ENCODE results near the gene LAMA5. TPM values are rescaled to one million over a fixed set of nuclear protein-coding genes. Genes with fewer than 3 reads are reported as not detected.

The LAMA5 gene
- total RNA-seq, 2 experiments from 2014 or later, result 0.81 to 1.5 TPM

- intact Hi-C loops (cut with micrococcal nuclease), result no loop called here
Observed at GRCh38 chr20:62319346-62319909, 47.7 kb downstream of the LAMA5 start.

GRCh38 chr20:62318400-62319345, 48.4 kb downstream of the LAMA5 start:
- Mint-ChIP-seq H3K36me3 (ENCODE audit: low read depth) (no peaks in the 10 kb centered on the region), H3K9me3 (no peaks in the 10 kb centered on the region), H3K27ac (no peak overlapping the region), H3K4me3 (no peak overlapping the region), H3K4me1 (ENCODE audit: low read depth) (no peaks in the 10 kb centered on the region), H3K27me3 (ENCODE audit: low read depth) (no peaks in the 10 kb centered on the region)
- DNase-seq, result no peak
- CTCF ChIA-PET, result no interaction called here
- intact Hi-C loops (cut with micrococcal nuclease), result no loop called here

More at GRCh38 chr20:62319346-62319909, 47.7 kb downstream of the LAMA5 start:
- Mint-ChIP-seq H3K36me3 (ENCODE audit: low read depth) (no peaks in the 10 kb centered on the region), H3K9me3 (no peaks in the 10 kb centered on the region), H3K27ac (no peak overlapping the region), H3K27me3 (ENCODE audit: low read depth) (no peaks in the 10 kb centered on the region), H3K4me3 (no peak overlapping the region), H3K4me1 (ENCODE audit: low read depth) (no peaks in the 10 kb centered on the region)
- CTCF ChIA-PET, result no interaction called here
- DNase-seq, result no peak

- no peaks in the 10 kb centered on the region for H3K36me3 Mint-ChIP-seq (ENCODE audit: low read depth)
- H3K4me3 Mint-ChIP-seq, result no peak overlapping the region
- H3K27ac Mint-ChIP-seq, result no peak overlapping the region
- intact Hi-C loops (cut with micrococcal nuclease), result no loop called here
- no peaks in the 10 kb centered on the region for H3K9me3 Mint-ChIP-seq
- no peaks in the 10 kb centered on the region for H3K4me1 Mint-ChIP-seq (ENCODE audit: low read depth)
- no peaks in the 10 kb centered on the region for H3K27me3 Mint-ChIP-seq (ENCODE audit: low read depth)
- no peak for DNase-seq
- CTCF ChIA-PET, result interaction anchor here (0.6 kb wide), 1 partner anchor 66 kb away, joined by 4 read pairs; no protein-coding TSS in a partner anchor
Observed at GRCh38 chr20:62317167-62317655, 49.9 kb downstream of the LAMA5 start.

GRCh38 chr20:62316331-62317166, 50.6 kb downstream of the LAMA5 start:
- CTCF ChIA-PET, result interaction anchor here (0.6 to 1.2 kb wide), 3 partner anchors 65 to 94 kb away, joined by 3 to 4 read pairs (median 4); no protein-coding TSS in a partner anchor
- Mint-ChIP-seq H3K27me3 (ENCODE audit: low read depth) (no peaks in the 10 kb centered on the region), H3K36me3 (ENCODE audit: low read depth) (no peaks in the 10 kb centered on the region), H3K4me3 (no peak overlapping the region), H3K9me3 (no peaks in the 10 kb centered on the region), H3K4me1 (ENCODE audit: low read depth) (no peaks in the 10 kb centered on the region), H3K27ac (no peak overlapping the region)
- DNase-seq, result no peak
- intact Hi-C loops (cut with micrococcal nuclease), result no loop called here

GRCh38 chr20:62315773-62316172, 51.3 kb downstream of the LAMA5 start:
- intact Hi-C loops (cut with micrococcal nuclease), result no loop called here
- Mint-ChIP-seq H3K27me3 (ENCODE audit: low read depth) (no peaks in the 10 kb centered on the region), H3K36me3 (ENCODE audit: low read depth) (no peaks in the 10 kb centered on the region), H3K9me3 (no peaks in the 10 kb centered on the region), H3K4me1 (ENCODE audit: low read depth) (no peaks in the 10 kb centered on the region), H3K4me3 (no peak overlapping the region), H3K27ac (no peak overlapping the region)
- CTCF ChIA-PET, result interaction anchor here (0.9 to 1.2 kb wide), 2 partner anchors 69 to 94 kb away, joined by 3 to 4 read pairs; no protein-coding TSS in a partner anchor
- DNase-seq, result no peak

GRCh38 chr20:62314711-62315302, 52.3 kb downstream of the LAMA5 start:
- Mint-ChIP-seq H3K4me3 (no peak overlapping the region), H3K9me3 (no peaks in the 10 kb centered on the region), H3K4me1 (ENCODE audit: low read depth) (no peaks in the 10 kb centered on the region), H3K36me3 (ENCODE audit: low read depth) (no peaks in the 10 kb centered on the region), H3K27ac (no peak overlapping the region), H3K27me3 (ENCODE audit: low read depth) (no peaks in the 10 kb centered on the region)
- CTCF ChIA-PET, result no interaction called here
- no peak for DNase-seq
- intact Hi-C loops (cut with micrococcal nuclease), result no loop called here

GRCh38 chr20:62314339-62314638, 52.8 kb downstream of the LAMA5 start:
- DNase-seq, result no peak
- Mint-ChIP-seq H3K4me3 (no peak overlapping the region), H3K36me3 (ENCODE audit: low read depth) (no peaks in the 10 kb centered on the region), H3K9me3 (no peaks in the 10 kb centered on the region), H3K27me3 (ENCODE audit: low read depth) (no peaks in the 10 kb centered on the region), H3K4me1 (ENCODE audit: low read depth) (no peaks in the 10 kb centered on the region), H3K27ac (no peak overlapping the region)
- CTCF ChIA-PET, result no interaction called here
- intact Hi-C loops (cut with micrococcal nuclease), result no loop called here

- intact Hi-C loops (cut with micrococcal nuclease), result no loop called here
- no peak for DNase-seq
- Mint-ChIP-seq H3K4me1 (ENCODE audit: low read depth) (no peaks in the 10 kb centered on the region), H3K4me3 (no peak overlapping the region), H3K27me3 (ENCODE audit: low read depth) (no peaks in the 10 kb centered on the region), H3K27ac (no peak overlapping the region), H3K9me3 (no peaks in the 10 kb centered on the region), H3K36me3 (ENCODE audit: low read depth) (peaks cover 4% of the 10 kb centered on the region)
- CTCF ChIA-PET, result no interaction called here
Observed at GRCh38 chr20:62313460-62314338, 53.4 kb downstream of the LAMA5 start.

GRCh38 chr20:62313021-62313420, 54.1 kb downstream of the LAMA5 start:
- Mint-ChIP-seq H3K36me3 (ENCODE audit: low read depth) (peaks cover 4% of the 10 kb centered on the region), H3K27ac (no peak overlapping the region), H3K4me1 (ENCODE audit: low read depth) (no peaks in the 10 kb centered on the region), H3K4me3 (no peak overlapping the region), H3K9me3 (no peaks in the 10 kb centered on the region), H3K27me3 (ENCODE audit: low read depth) (no peaks in the 10 kb centered on the region)
- CTCF ChIA-PET, result no interaction called here
- intact Hi-C loops (cut with micrococcal nuclease), result no loop called here
- no peak for DNase-seq

GRCh38 chr20:62312662-62312977, 54.5 kb downstream of the LAMA5 start:
- Mint-ChIP-seq H3K9me3 (no peaks in the 10 kb centered on the region), H3K27ac (no peak overlapping the region), H3K4me1 (ENCODE audit: low read depth) (no peaks in the 10 kb centered on the region), H3K36me3 (ENCODE audit: low read depth) (peaks cover 7% of the 10 kb centered on the region), H3K27me3 (ENCODE audit: low read depth) (no peaks in the 10 kb centered on the region), H3K4me3 (no peak overlapping the region)
- intact Hi-C loops (cut with micrococcal nuclease), result no loop called here
- CTCF ChIA-PET, result no interaction called here
- no peak for DNase-seq

GRCh38 chr20:62311832-62312661, 55.1 kb downstream of the LAMA5 start:
- intact Hi-C loops (cut with micrococcal nuclease), result no loop called here
- Mint-ChIP-seq H3K36me3 (ENCODE audit: low read depth) (peaks cover 7% of the 10 kb centered on the region), H3K27ac (no peak overlapping the region), H3K4me1 (ENCODE audit: low read depth) (no peaks in the 10 kb centered on the region), H3K27me3 (ENCODE audit: low read depth) (no peaks in the 10 kb centered on the region), H3K9me3 (no peaks in the 10 kb centered on the region), H3K4me3 (no peak overlapping the region)
- no peak for DNase-seq
- CTCF ChIA-PET, result no interaction called here
